Endometrial microvascular endothelial cells (primary cell): ENCODE results near the gene KCNAB1. TPM values are rescaled to one million over a fixed set of nuclear protein-coding genes. Genes with fewer than 3 reads are reported as not detected.
"Not testable (repeated sequence)": the region's sequence is repeated elsewhere in the genome, so short reads cannot be mapped to it uniquely, and the experiment has no call there.

Experiments
- in situ Hi-C: cut with HindIII; loops from 2 replicates; pipeline ENCODE4 v1.10.0; 2017; ENCODE audit warnings: low sequenced_read_pairs, low pct_unique_long_range_greater_than_20kb; ENCODE audit errors: inconsistent ontology term
- total RNA-seq: library from RNA; depleted of rRNA; stranded (reverse); fragments of >200 nt; gene quantifications from one replicate; pipeline ENCODE4 v1.2.3, GENCODE V29; 2015; ENCODE audit errors: inconsistent ontology term

The KCNAB1 gene
- 14.3 TPM for total RNA-seq

DNA sequence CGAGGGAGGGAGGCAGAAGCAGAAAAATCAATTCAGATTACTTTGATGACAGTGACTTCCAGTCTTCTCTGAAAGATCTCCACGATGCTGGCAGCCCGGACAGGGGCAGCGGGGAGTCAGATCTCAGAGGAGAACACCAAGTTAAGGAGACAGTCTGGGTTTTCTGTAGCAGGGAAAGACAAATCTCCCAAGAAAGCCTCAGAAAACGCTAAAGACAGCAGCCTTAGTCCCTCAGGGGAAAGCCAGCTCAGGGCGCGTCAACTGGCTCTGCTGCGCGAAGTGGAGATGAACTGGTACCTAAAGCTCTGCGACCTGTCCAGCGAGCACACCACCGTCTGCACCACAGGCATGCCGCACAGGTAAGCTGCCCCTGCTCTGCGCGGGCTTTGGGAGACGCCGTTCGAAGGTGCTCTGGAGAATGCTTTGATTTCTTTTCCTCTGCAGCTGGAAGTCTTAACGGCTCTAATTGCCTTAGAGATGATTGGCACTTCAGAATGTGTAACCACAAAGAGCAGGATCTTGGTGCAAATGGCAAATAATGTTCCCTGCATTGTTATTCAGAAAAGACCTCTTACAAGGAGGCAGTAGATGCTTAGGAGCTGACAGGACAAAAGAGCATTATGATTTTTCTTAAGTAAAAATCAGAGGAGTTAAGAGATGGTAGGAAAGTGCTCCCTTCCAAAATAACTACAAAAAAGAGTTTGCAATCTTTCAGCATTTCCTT lies at the start of gene KCNAB1:
TSS of gene KCNAB1 (plus strand) at position 51 of the 724 bp plus-strand sequence.
- in situ Hi-C loops, result no loop called here

GRCh38 chr3:156071031-156071430 lies 49.3 kb upstream of the KCNAB1 start:
- in situ Hi-C loops, result no loop called here

DNA sequence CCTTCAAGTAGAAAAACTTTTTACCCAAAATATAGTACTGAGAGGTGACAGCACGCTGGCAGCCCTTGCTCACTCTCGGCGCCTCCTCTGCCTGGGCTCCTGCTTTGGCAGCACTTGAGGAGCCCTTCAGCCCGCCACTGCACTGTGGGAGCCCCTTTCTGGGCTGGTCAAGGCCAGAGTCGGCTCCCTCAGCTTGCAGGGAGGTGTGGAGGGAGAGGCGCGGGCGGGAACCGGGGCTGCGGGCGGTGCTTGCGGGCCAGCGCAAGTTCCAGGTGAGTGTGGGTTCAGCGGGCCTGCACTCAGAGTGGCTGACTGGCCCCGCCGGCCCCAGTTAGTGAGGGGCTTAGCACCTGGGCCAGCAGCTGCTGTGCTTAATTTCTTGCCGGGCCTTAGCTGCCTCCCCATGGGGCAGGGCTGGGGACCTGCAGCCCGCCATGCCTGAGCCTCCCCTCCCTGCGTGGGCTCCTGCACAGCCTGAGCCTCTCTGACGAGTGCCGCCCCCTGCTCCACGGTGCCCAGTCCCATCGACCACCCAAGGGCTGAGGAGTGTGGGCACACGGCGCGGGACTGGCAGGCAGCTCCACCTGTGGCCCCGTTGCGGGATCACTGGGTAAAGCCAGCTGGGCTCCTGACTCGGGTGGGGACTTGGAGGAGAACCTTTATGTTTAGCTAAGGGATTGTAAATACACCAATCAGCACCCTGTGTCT lies 47.3 kb upstream of the KCNAB1 start:
- in situ Hi-C loops, result not testable (repeated sequence)

- in situ Hi-C loops, result no loop called here
Observed at GRCh38 chr3:156090126-156090525, 30.3 kb upstream of the KCNAB1 start.

- in situ Hi-C loops, result no loop called here
Observed at GRCh38 chr3:156093964-156094363, 26.4 kb upstream of the KCNAB1 start.

DNA sequence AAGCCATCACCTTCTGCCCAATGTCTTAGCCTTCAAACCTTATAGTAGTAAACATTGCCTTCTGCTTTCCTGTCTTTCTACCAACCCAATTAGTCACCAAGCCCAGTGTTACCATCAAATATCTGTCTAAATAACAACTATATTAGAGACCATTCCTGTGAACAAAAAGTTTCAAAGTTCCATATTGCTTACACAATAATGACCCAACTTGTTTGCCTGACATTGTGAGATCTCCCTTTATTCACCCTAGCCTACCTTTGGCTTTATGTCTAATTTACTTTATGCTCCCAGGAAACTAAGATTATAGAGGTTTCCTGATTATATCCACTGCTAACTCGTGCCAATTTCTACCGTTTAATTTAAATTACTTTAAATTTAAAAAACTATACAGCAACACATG lies 26.0 kb upstream of the KCNAB1 start:
- in situ Hi-C loops, result no loop called here

DNA sequence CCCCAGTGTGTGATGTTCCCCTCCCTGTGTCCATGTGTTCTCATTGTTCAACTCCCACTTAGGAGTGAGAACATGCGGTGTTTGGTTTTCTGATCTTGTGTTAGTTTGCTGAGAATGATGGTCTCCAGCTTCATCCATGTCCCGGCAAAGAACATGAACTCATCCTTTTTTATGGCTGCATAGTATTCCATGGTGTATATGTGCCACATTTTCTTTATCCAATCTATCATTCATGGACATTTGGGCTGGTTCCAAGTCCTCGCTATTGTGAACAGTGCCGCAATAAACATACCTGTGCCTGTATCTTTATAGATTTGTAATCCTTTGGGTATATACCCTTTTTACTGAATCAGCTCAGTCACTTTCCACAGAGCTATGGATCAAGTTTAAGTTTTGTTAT lies 24.7 kb upstream of the KCNAB1 start:
- in situ Hi-C loops, result not testable (repeated sequence)

- in situ Hi-C loops, result no loop called here
Observed at GRCh38 chr3:156098437-156099035, 21.8 kb upstream of the KCNAB1 start.

GRCh38 chr3:156099348-156099747 lies 21.0 kb upstream of the KCNAB1 start:
- in situ Hi-C loops, result not testable (repeated sequence)

- in situ Hi-C loops, result not testable (repeated sequence)
Observed at GRCh38 chr3:156099984-156100383, 20.4 kb upstream of the KCNAB1 start.

DNA sequence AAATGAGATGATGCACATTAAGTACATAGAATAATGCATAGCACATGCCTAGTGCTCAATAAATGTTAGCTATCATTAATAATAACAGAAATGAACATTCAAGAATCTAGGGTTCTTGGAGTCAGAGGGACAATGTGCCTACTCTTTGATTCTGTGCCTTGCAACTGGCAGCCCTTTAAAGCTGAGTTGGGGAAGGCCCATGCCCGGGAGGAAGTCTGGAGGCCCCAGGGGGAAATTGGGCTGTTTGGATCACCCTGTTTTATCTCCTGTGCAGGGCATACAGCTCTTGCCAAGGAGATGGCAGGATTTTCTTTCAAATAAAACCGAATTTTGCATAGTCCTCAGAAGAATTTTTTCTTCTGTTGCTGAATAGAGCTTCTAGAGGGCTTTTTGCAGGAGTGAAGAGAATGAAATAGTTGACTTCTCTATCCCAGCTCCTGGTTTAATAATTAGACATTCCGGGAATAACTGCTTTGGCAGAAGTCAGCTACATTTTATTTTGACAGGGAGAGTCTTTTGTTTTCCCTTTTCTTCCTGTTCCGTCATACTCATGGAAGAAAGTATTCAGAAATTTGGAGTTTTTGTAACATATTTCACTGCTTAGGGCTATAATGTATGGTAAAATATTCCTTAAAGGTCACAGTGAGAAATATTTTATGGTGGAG lies 18.0 kb upstream of the KCNAB1 start:
- in situ Hi-C loops, result no loop called here

DNA sequence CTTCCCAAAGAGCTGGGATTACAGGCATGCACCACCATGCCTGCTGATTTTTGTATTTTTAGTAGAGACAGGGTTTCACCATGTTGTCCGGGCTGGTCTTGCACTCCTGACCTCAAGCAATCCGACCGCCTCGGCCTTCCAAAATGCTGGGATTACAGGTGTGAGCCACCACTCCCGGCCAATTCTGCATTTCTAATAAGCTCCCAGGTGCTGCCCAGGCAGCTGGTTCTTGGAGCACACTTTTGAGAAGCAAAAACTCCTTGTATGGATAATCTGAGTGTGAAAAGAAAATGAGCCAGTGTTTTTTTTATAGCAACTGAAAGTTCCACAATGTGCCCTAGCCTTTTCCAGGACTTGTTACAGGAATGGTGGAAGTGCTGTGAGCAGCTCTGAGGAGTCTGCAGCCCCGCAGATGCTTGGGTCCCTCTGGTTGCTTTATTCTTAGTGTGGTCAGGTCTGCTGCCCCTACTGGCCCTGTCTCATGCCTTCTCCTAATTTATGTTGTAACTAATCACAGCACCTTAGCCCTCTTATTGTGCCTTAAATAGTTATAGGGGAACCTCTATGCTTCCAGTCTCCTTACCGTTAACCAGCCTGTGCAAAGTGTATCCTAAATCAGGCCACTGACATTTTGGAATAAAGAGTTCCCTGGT lies 13.5 kb upstream of the KCNAB1 start:
- in situ Hi-C loops, result no loop called here

DNA sequence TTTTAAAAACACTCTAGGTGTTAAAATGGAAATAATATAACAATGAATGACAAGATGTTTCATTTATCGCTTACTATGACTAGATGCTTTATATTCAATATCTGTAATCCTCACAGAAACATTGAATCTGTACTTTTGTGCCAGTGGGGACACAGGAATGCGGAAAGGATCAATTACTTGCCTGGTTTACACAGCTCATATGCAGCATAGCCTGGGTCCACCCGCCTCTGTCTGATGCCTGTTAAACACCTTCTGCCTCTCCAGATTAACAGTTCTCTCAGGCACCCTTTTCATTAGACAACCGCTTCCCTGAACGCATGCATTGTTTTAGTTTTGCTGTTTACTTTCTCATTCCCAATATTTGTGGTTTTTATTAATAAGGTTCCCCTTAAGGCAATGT lies 12.9 kb upstream of the KCNAB1 start:
- in situ Hi-C loops, result no loop called here

DNA sequence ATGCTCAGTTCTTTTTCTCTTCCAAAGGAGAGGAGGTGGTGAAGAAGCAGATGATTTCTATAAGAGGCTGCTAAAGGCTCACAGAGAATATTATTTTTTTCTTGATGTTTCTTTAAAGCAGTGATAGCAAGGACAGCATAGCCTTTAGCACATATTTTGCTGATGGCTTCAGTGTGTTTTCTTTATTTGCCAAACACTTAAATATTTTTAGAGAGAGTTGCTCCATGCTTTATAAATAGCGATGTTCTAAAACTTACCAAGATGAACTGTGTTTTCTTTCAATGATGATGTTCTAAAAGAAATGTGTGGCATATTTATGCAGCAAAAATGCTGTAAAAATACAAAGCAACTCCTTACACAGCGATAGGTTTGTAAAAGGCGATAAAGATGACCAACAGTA lies 11.8 kb upstream of the KCNAB1 start:
- in situ Hi-C loops, result no loop called here

DNA sequence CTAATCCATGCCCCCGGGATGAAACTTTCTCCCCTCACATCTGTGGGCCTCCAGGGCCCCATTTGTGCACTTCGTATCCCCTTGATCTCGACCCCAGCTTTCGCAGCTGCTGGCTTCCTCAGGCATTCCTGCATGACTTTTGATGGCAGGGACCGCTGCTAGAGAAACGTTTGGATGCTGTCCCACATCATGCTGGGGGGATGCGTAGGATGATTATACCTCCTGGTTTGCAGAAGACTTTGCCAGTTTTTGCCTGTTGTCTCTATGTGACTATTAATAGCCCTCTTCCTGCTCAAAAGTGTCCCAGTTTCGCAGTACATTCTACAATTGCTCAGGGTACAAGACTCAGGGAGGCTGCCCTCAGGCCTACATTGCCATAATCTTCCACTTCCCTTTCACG lies 10.4 kb upstream of the KCNAB1 start:
- in situ Hi-C loops, result no loop called here

DNA sequence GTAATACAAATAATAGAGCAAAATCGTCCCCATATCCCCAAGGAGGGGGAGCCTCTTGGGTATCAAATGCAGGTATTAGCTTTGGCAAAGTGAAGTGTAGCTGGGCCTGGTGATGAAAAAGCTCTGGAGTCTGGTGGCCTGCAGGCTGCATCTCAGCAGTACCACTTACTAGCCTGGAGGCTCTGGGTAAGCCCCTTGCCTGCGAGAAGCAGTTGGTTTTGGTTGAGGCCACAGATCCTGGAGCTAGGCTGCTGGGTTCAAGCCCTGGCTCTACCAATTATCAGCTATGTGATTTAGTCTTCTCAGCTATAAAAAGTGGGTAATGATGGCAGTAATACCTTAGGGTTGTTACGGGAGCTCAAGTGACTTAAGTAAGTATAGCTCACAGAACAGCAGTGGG lies 6.1 kb downstream of the KCNAB1 start:
- in situ Hi-C loops, result no loop called here

DNA sequence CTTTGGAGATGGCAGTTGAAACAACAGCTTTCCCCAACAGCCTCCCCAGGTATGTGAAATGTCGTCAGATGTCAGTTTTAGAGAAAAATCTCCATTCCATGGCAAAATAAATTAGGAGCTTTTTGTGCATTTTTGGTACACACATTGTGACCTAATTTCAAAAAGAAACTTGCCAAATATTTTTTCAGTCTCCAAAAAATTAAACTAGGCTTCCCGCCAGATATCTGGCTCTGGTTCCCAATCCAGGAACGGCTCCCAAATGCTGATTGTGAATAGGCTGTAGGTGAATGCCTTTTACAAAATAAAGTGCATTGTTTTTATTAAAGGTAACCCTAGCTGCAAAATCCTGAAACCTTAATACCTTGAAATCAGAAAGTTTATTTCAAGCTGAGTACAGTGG lies 10.9 kb downstream of the KCNAB1 start:
- in situ Hi-C loops, result no loop called here

GRCh38 chr3:156131799-156132198 lies 11.4 kb downstream of the KCNAB1 start:
- in situ Hi-C loops, result no loop called here

DNA sequence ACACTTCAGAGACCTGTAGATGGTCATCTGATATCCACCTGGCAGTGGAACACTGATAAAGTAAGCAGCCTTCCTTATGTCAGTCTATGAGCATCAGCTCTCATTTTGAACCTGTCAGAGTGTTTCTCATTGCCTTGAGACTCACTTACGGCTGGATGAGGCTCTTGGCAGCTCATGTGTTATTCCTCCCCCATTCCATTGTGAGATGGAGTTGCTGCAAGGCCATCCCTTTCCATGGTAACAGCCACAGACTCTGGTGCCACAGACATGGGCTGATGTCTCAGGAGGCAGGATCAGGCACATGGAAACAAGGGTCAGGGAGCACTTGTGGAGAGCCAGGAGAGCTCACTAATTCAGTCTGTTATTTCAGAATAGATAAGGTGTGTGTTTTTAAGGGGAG lies 11.9 kb downstream of the KCNAB1 start:
- in situ Hi-C loops, result no loop called here
